ENCODE measurements around the gene MPDZ.

GRCh38 chr9:13239660-13240059 lies 39.8 kb downstream of the MPDZ start:
- no peak for TF ChIP-seq CTCF (conservative IDR thresholded peaks at IDR 0.05)
- TF ChIP-seq EZH2 (IDR thresholded peaks at IDR 0.05; ENCODE audit: low read depth), result no peak
